Breast epithelium (tissue), 4 donors: Measurements from ENCODE around the gene LAMB4. TPM values are rescaled to one million over a fixed set of nuclear protein-coding genes. Genes with fewer than 3 reads are reported as not detected.

Source experiments
- DNase-seq, 2 donors: peaks; one replicate each; pipeline ENCODE4 v3.0.0-alpha.2; 2019; ENCODE audit warnings: low spot score in 2 of 2
- H3K27ac ChIP-seq, 2 donors: fragments of 200-600 bp; sonication (generic) in 1 of 2; one replicate each; pipeline ENCODE4 v1.5.1; 2016 to 2019; ENCODE audit warnings: mild to moderate bottlenecking in 1 of 2
- H3K27me3 ChIP-seq, 2 donors: fragments of 200-600 bp; sonication (generic) in 1 of 2; one replicate each; pipeline versions ENCODE4 v1.5.1 to v1.6.0; 2017 to 2019; ENCODE audit warnings: control low read depth in 1 of 2, mild to moderate bottlenecking in 1 of 2
- H3K36me3 ChIP-seq: fragments of 200-600 bp; one replicate; pipeline ENCODE4 v1.5.1; 2019
- H3K4me1 ChIP-seq, 2 donors: fragments of 200-600 bp; sonication (generic); one replicate each; pipeline ENCODE4 v1.5.1; 2016 to 2019; ENCODE audit warnings: control low read depth in 1 of 2
- H3K4me3 ChIP-seq, 3 donors: fragments of 200-600 bp; sonication (generic); 1 replicate in 2 of 3; 2 replicates in 1 of 3; pipeline ENCODE4 v1.5.1; 2016 to 2019; ENCODE audit warnings: mild to moderate bottlenecking in 3 of 3, moderate library complexity in 2 of 3
- H3K9me3 ChIP-seq, 2 donors: fragments of 200-600 bp; sonication (generic) in 1 of 2; one replicate each; pipeline ENCODE4 v1.5.1; 2016 to 2019; ENCODE audit warnings: control low read depth in 1 of 2
- CTCF ChIP-seq, 3 donors: fragments of 450-650 bp; IDR thresholded peaks; one replicate each; pipeline ENCODE4 v1.5.1; 2016 to 2017; ENCODE audit warnings: antibody characterized with exemption in 3 of 3, mild to moderate bottlenecking in 3 of 3, moderate library complexity in 3 of 3
- POLR2A ChIP-seq: fragments of 450-650 bp; IDR thresholded peaks from one replicate; pipeline ENCODE4 v1.6.1; 2016; ENCODE audit warnings: antibody characterized with exemption, mild to moderate bottlenecking, moderate library complexity
- POLR2AphosphoS5 ChIP-seq, 3 donors: sonication (generic); formaldehyde crosslinking; IDR thresholded peaks; one replicate each; pipeline ENCODE4 v1.6.1; 2017; ENCODE audit warnings: antibody characterized with exemption in 3 of 3
- intact Hi-C: fragments of 100-400 bp; cut with DNase I; formaldehyde crosslinking; loops from one replicate; pipeline ENCODE4 v1.15.1; 2023; ENCODE audit warnings: low total_unique reads
- total RNA-seq, 3 donors: library from RNA; depleted of rRNA; stranded (reverse); fragments of >200 nt; gene quantifications; one replicate each; pipeline ENCODE4 v1.1.0, GENCODE V29; 2016

LAMB4 gene
- total RNA-seq, 3 donors from 2014 or later, result 0.29 to 0.98 (median 0.48) TPM

GRCh38 chr7:108157606-108158335 is 27.6 kb upstream of the LAMB4 start:
- no peak overlapping the region for H3K27ac ChIP-seq
- no peak for DNase-seq
- no peaks in the 10 kb centered on the region for H3K9me3 ChIP-seq
- H3K4me1 ChIP-seq, result no peaks in the 10 kb centered on the region
- no peak for TF ChIP-seq POLR2A
- no peak for TF ChIP-seq POLR2AphosphoS5 (IDR thresholded peaks at IDR 0.05)
- TF ChIP-seq CTCF (IDR thresholded peaks at IDR 0.05), result no peak
- H3K27me3 ChIP-seq, result no peaks in the 10 kb centered on the region
- no peak overlapping the region for H3K4me3 ChIP-seq
- intact Hi-C loops, result no loop called here
- no peaks in the 10 kb centered on the region for H3K36me3 ChIP-seq

GRCh38 chr7:108156897-108157605 is 26.9 kb upstream of the LAMB4 start:
- no peak for DNase-seq
- TF ChIP-seq CTCF (IDR thresholded peaks at IDR 0.05) (no peak), POLR2A (no peak)
- no peak overlapping the region for H3K4me3 ChIP-seq
- H3K9me3 ChIP-seq, result no peaks in the 10 kb centered on the region
- intact Hi-C loops, result no loop called here
- no peak overlapping the region for H3K27ac ChIP-seq
- no peaks in the 10 kb centered on the region for H3K36me3 ChIP-seq
- H3K27me3 ChIP-seq, result no peaks in the 10 kb centered on the region
- no peaks in the 10 kb centered on the region for H3K4me1 ChIP-seq

- TF ChIP-seq POLR2A (no peak), POLR2AphosphoS5 (IDR thresholded peaks at IDR 0.05) (no peak), CTCF (IDR thresholded peaks at IDR 0.05) (no peak)
- no peaks in the 10 kb centered on the region for H3K9me3 ChIP-seq
- H3K4me1 ChIP-seq, result no peaks in the 10 kb centered on the region
- H3K27ac ChIP-seq, result no peak overlapping the region
- DNase-seq, result no peak
- intact Hi-C loops, result no loop called here
- H3K36me3 ChIP-seq, result no peaks in the 10 kb centered on the region
- no peak overlapping the region for H3K4me3 ChIP-seq
- H3K27me3 ChIP-seq, result no peaks in the 10 kb centered on the region
These were observed 22.0 kb upstream of the LAMB4 start for GRCh38 chr7:108152198-108152597.

- intact Hi-C loops, result no loop called here
These were observed 19.7 kb upstream of the LAMB4 start for GRCh38 chr7:108149908-108150307.

More at GRCh38 chr7:108149908-108150307, 19.7 kb upstream of the LAMB4 start:
- Histone ChIP-seq H3K4me3 (no peak overlapping the region), H3K9me3 (no peaks in the 10 kb centered on the region), H3K27ac (no peak overlapping the region), H3K27me3 (no peaks in the 10 kb centered on the region), H3K36me3 (no peaks in the 10 kb centered on the region), H3K4me1 (no peaks in the 10 kb centered on the region)
- TF ChIP-seq POLR2AphosphoS5 (IDR thresholded peaks at IDR 0.05), result no peak
- no peak for TF ChIP-seq CTCF (IDR thresholded peaks at IDR 0.05)
- TF ChIP-seq POLR2A, result no peak
- DNase-seq, result no peak
